Endothelial cell of umbilical vein (primary cell): ENCODE results near the gene ANO1. TPM values are rescaled to one million over a fixed set of nuclear protein-coding genes. Genes with fewer than 3 reads are reported as not detected.

Experiments
- BruUV-seq: library from RNA; stranded (reverse); fragments of 400-500 nt; replicated peaks from 2 replicates; lab custom pipeline; 2021; lab: Mats Ljungman, UMichigan
- CTCF ChIA-PET: fragments of 300-600, 350-600 bp; sonication (Branson Sonifier 250); formaldehyde crosslinking; loops from one replicate; lab custom pipeline; 2021; ENCODE audit warnings: antibody characterized with exemption, inconsistent platforms; lab: Charles Lee
- POLR2A ChIA-PET: fragments of 300-600, 350-600 bp; sonication (Branson Sonifier 250); formaldehyde crosslinking; loops from one replicate; lab custom pipeline; 2021; ENCODE audit warnings: antibody characterized with exemption, inconsistent platforms; lab: Charles Lee
- DNase-seq: peaks from one replicate; pipeline ENCODE4 v3.0.0-alpha.2; 2011; ENCODE audit warnings: low read depth, low spot score
- FAIRE-seq: peaks from 2 replicates; lab custom pipeline; 2011; peaks lifted over from hg19 to GRCh38; lab: Jason Lieb, UNC
- H2AFZ ChIP-seq: 2 replicates; pipeline ENCODE4 v1.6.0; 2012; ENCODE audit warnings: low read depth, low read length, control low read depth, inconsistent platforms
- H3K27ac ChIP-seq: 2 replicates; pipeline ENCODE4 v1.5.1; 2011; ENCODE audit warnings: low read depth, mild to moderate bottlenecking, control low read depth, low read length, moderate library complexity; ENCODE audit not compliant: insufficient read depth
- H3K27me3 ChIP-seq, 2 experiments: 2 replicates each; pipeline versions ENCODE4 v1.6.0 to v1.6.1; 2011; ENCODE audit warnings: low read length in 2 of 2, mixed read lengths in 1 of 2; ENCODE audit not compliant: control insufficient read depth in 2 of 2, insufficient read depth in 2 of 2
- H3K36me3 ChIP-seq, 2 experiments: 2 replicates in 1 of 2; 3 replicates in 1 of 2; pipeline ENCODE4 v1.5.1; 2011; ENCODE audit warnings: low read length in 2 of 2, mild to moderate bottlenecking in 1 of 2, moderate library complexity in 1 of 2; ENCODE audit not compliant: control insufficient read depth in 2 of 2, insufficient read depth in 2 of 2; ENCODE audit errors: extremely low read depth in 1 of 2
- H3K4me1 ChIP-seq: 3 replicates; pipeline ENCODE4 v1.5.1; 2011; ENCODE audit warnings: mild to moderate bottlenecking, low read length; ENCODE audit not compliant: control insufficient read depth, insufficient read depth; ENCODE audit errors: extremely low read depth
- H3K4me2 ChIP-seq: 2 replicates; pipeline ENCODE4 v1.6.1; 2011; ENCODE audit warnings: low read length, control low read depth, mixed read lengths; ENCODE audit not compliant: insufficient read depth
- H3K4me3 ChIP-seq, 3 experiments: fragments of 200-600 bp in 1 of 3; sonication (generic), shearing (Covaris generic) in 1 of 3; replicated peaks in 1 of 3; 2 replicates each; pipeline ENCODE4 v1.5.1; 2011 to 2016; ENCODE audit warnings: control low read depth in 3 of 3, low read length in 3 of 3, mild to moderate bottlenecking in 2 of 3, inconsistent platforms in 1 of 3, low read depth in 1 of 3, moderate library complexity in 1 of 3; ENCODE audit not compliant: insufficient read depth in 1 of 3
- H3K79me2 ChIP-seq: 2 replicates; pipeline ENCODE4 v1.6.0; 2012; ENCODE audit warnings: low read length, inconsistent platforms; ENCODE audit not compliant: control insufficient read depth, insufficient read depth
- H3K9ac ChIP-seq: replicated peaks from 2 replicates; pipeline ENCODE3; 2011; ENCODE audit warnings: low read length, control low read depth; ENCODE audit not compliant: insufficient read depth; ENCODE audit errors: extremely low read depth
- H3K9me1 ChIP-seq: replicated peaks from 3 replicates; pipeline ENCODE4 v1.6.0; 2011; ENCODE audit warnings: mild to moderate bottlenecking, low read length; ENCODE audit not compliant: control insufficient read depth, insufficient read depth; ENCODE audit errors: extremely low read depth
- H3K9me3 ChIP-seq: replicated peaks from 2 replicates; pipeline ENCODE4 v1.5.1; 2012; ENCODE audit warnings: low read length, inconsistent platforms; ENCODE audit not compliant: control insufficient read depth, insufficient read depth
- H4K20me1 ChIP-seq: replicated peaks from 2 replicates; pipeline ENCODE3; 2011; ENCODE audit warnings: mild to moderate bottlenecking, low read length; ENCODE audit not compliant: control insufficient read depth, insufficient read depth; ENCODE audit errors: extremely low read depth
- EZH2 ChIP-seq: IDR thresholded peaks from 2 replicates; pipeline ENCODE4 v1.6.1; 2012; ENCODE audit warnings: borderline replicate concordance, low read depth, mild to moderate bottlenecking, moderate library complexity, low read length, inconsistent platforms; ENCODE audit not compliant: severe bottlenecking
- GATA2 ChIP-seq: IDR thresholded peaks from 2 replicates; pipeline ENCODE4 v1.7.0; 2011; ENCODE audit warnings: low read depth, mild to moderate bottlenecking, moderate library complexity, mixed read lengths, low read length; ENCODE audit not compliant: insufficient read length, insufficient read depth
- MYC ChIP-seq: IDR thresholded peaks from one replicate; pipeline ENCODE4 v1.6.1; 2011; ENCODE audit warnings: mild to moderate bottlenecking, low read depth, low read length
- POLR2A ChIP-seq: IDR thresholded peaks from 2 replicates; pipeline ENCODE4 v1.6.1; 2012; ENCODE audit warnings: low read depth, mild to moderate bottlenecking, control low read depth, low read length
- dilution Hi-C: fragments of 300-500 bp; cut with MboI; formaldehyde crosslinking; loops from one replicate; pipeline ENCODE4 v1.15.0; 2019; ENCODE audit warnings: low sequenced_read_pairs; ENCODE audit not compliant: extremely low pct_ligation_motif_present
- intact Hi-C: fragments of 100-400 bp; cut with micrococcal nuclease; formaldehyde crosslinking; loops from one replicate; pipeline ENCODE4 v1.10.0; 2022
- polyA plus RNA-seq, 4 experiments: library from polyadenylated mRNA; depleted of rRNA in 3 of 4; stranded (reverse) in 3 of 4; unstranded in 1 of 4; fragments of >200 nt; gene quantifications; 2 replicates each; pipeline versions ENCODE4 v1.2.1 to v1.2.3, GENCODE V29; 2011 to 2012; ENCODE audit warnings: missing spikeins in 1 of 4
- total RNA-seq: library from RNA; stranded (reverse); gene quantifications from 2 replicates; pipeline ENCODE4 v1.2.3, GENCODE V29; 2021

The ANO1 gene
- total and polyA plus RNA-seq, 2 donors (not counting 3 experiments of a cell fraction or from before 2014, with no cell fraction given): 0.03 to 0.40 TPM

GRCh38 chr11:70112017-70112434 lies 33.9 kb downstream of the ANO1 start:
- no peak overlapping the region for H3K4me3 ChIP-seq
- intact Hi-C loops: no loop called here
- no peaks in the 10 kb centered on the region for H4K20me1 ChIP-seq
- no peak overlapping the region for H3K9ac ChIP-seq
- no peak overlapping the region for H2AFZ ChIP-seq
- POLR2A ChIA-PET: no interaction called here
- CTCF ChIA-PET: interaction anchor here (0.9 kb wide), 1 partner anchor 163 kb away, joined by 4 read pairs; no protein-coding TSS in a partner anchor
- no peak for DNase-seq
- dilution Hi-C loops: no loop called here
- no peak overlapping the region for H3K27ac ChIP-seq
- no peaks in the 10 kb centered on the region for H3K9me3 ChIP-seq
- H3K79me2 ChIP-seq: no peaks in the 10 kb centered on the region
- TF ChIP-seq MYC (no peak), POLR2A (no peak)
- BruUV-seq: no TSS peak
- H3K9me1 ChIP-seq: no peaks in the 10 kb centered on the region
- no peaks in the 10 kb centered on the region for H3K27me3 ChIP-seq
- no peak overlapping the region for H3K4me2 ChIP-seq
- H3K4me1 ChIP-seq: no peaks in the 10 kb centered on the region
- no peaks in the 10 kb centered on the region for H3K36me3 ChIP-seq
- FAIRE-seq: no peak

GRCh38 chr11:70113801-70114200 lies 35.7 kb downstream of the ANO1 start:
- ChIA-PET POLR2A (no interaction called here), CTCF (interaction anchor here (1.0 kb wide), 1 partner anchor 199 kb away, joined by 3 read pairs; no protein-coding TSS in a partner anchor)
- Histone ChIP-seq H3K4me3 (no peak overlapping the region), H3K4me1 (no peaks in the 10 kb centered on the region), H3K9me3 (no peaks in the 10 kb centered on the region), H3K27ac (no peak overlapping the region), H3K9me1 (no peaks in the 10 kb centered on the region), H2AFZ (no peak overlapping the region), H3K9ac (no peak overlapping the region), H3K27me3 (no peaks in the 10 kb centered on the region), H3K79me2 (no peaks in the 10 kb centered on the region), H3K36me3 (no peaks in the 10 kb centered on the region), H4K20me1 (no peaks in the 10 kb centered on the region), H3K4me2 (no peak overlapping the region)
- no TSS peak for BruUV-seq
- dilution Hi-C loops: no loop called here
- no peak for DNase-seq
- TF ChIP-seq GATA2: no peak
- TF ChIP-seq EZH2: no peak
- intact Hi-C loops: no loop called here
- FAIRE-seq: no peak
